Skin of body (tissue), 2 donors: Measurements from ENCODE around the gene VGLL2. TPM values are rescaled to one million over a fixed set of nuclear protein-coding genes. Genes with fewer than 3 reads are reported as not detected.

Experiments used
- DNase-seq: peaks from one replicate; lab custom pipeline; 2025; lab: John Stamatoyannopoulos, UW
- total RNA-seq: library from RNA; depleted of rRNA; stranded (reverse); fragments of >200 nt; gene quantifications from one replicate; pipeline ENCODE4 v1.2.3, GENCODE V29; 2014

VGLL2 gene
- total RNA-seq, 1 donor from 2014 or later = 2.8 TPM

DNA sequence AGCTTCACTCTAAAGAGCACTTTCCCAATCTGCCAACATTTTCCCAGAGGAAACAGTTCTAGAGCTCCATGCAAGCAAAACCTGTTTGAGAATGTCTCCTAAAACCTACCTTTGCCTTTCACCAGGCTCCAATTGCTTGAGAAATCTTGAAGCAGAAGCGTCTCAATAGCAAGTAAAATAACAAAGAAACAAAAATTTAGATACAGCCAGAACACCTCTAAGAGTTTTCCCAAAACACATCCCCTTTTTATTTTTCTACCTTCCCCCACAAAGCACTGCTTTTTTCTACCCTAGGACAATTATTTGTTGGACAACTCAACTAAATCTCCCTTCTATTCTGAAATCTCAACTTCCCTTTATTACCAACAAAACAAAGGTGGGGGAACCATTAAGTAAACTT lies 3.6 kb downstream of the VGLL2 start:
- DNase-seq = no peak

DNA sequence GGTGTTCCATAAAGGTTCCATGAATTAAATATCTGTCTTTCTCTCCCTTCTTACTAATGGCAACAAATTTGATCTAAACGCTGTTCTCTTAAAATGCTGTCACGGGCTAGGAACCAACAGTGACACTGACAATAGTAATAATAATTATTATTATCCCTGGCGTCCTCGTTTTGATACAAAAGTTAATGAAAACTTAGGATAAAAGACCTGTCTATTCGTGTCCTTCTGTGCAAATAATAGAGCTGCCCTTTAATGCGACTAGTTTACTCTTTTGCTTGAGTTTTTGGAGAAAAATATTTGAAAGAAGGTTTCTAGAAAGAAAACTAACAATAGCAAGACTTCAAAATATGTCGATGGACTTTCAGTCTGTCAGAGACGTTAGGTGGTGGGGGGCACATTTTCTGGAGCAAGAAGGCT lies 4.3 kb downstream of the VGLL2 start:
- no peak for DNase-seq

DNA sequence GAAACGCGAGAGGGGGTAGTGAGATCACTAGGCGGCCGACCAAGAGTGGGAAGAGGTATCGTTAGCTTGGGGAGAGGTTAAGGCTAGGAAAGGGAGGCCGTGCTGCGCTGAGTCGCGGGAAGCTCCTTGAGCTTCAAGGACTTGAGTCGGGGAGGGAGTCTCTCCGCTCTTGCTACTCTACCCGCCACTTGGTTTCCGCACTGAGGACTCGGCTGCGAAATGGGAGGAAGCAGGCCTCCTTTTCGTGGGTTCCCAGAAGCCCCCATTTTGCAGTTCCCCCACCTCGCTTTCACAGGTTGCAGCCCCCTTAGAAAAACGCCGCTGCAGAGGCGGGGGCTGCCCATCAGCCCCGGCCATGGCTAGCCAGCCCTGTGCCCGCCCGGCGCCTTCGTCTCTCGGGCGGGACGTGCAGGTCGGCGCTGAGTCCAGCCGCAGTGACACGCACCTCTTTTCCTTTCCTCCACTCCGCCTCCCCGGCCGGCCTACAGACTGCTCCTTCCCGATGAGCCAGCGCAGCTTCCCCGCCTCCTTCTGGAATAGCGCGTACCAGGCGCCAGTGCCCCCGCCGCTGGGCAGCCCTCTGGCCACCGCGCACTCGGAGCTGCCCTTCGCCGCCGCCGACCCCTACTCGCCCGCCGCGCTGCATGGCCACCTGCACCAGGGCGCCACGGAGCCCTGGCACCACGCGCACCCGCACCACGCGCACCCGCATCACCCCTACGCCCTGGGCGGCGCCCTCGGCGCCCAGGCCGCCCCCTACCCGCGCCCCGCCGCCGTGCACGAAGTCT lies 4.9 kb downstream of the VGLL2 start:
- DNase-seq = no peak

DNA sequence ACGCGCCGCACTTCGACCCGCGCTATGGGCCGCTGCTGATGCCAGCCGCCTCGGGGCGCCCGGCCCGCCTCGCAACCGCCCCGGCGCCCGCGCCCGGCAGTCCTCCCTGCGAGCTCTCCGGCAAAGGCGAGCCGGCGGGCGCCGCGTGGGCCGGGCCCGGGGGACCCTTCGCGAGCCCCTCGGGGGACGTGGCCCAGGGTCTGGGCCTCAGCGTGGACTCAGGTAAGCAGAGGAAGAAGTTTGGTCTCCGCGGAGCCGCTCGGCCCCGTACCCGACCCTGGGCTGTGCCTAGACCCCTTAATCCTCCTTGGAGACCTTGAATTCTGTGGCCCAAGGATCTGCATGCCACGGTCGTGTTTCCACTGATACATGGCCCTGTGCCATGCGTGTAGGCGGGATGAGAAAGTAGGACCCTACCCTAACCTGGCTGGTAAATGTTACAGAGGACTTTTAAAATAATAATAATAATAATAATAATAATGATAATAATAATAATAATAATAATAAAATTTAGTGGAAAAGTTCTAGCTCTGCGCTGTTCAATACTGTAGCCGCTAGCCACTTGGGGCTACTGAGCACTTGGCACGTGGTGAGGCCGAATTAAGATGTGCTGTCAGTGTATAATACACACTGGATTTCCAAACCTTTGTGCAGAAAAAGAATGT lies 5.6 kb downstream of the VGLL2 start:
- no peak for DNase-seq

DNA sequence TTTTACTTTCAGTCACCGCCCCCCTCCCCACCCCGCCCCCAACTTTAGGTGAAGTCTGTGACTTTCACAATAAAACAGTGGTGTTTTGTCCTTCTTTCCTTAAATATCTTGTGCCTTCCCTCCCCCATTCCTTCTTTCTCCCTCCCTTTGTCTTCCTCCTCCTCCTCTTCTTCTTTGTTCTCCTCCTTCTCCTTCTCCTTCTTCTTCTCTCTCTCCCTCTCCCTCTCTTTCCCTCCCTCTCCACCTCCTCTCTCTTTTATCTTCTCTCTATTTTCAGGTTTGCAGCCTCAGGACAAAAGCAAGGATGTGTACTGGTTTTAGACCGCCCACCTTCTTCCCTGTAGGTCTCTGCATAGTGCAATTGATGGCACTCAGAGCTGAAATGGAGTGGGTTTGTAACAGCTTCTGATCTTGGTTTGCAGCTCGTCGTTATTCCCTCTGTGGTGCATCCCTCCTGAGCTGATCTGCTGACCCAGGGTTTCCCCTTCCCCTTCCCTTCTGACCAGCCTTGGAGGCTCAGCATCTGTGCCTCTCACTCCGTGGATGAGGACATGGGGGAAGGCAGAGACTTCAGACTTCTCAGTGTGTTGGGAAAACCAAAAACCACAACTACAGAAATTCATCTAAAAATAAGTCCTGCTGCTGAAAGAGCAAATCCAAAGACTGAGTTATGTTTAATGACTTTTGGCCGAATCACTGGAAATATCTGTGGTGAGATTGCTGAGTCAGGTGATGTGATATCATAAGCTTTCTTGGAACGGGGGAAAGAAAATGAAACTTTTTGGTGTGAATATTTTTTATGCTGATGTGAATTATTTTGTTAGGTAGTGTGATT lies 6.9 kb downstream of the VGLL2 start:
- no peak for DNase-seq

DNA sequence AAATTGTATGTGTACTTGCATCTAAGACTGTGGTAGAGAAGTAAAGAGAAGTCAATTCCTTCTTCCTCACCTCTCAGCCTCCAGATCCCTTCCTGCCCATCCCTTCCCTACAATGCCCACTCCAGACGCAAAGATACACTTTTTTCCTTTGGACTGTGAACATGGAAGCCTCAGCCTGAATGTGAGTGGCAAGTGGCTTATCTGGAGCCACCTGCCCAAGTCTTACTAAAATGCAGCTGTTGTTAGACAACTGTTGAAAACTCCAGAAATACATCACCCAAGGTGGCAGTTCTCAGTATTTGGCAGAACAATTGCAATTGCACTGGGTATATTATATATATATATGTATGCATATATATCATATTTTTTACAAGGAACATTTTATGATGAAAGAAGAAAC lies 7.5 kb downstream of the VGLL2 start:
- no peak for DNase-seq

DNA sequence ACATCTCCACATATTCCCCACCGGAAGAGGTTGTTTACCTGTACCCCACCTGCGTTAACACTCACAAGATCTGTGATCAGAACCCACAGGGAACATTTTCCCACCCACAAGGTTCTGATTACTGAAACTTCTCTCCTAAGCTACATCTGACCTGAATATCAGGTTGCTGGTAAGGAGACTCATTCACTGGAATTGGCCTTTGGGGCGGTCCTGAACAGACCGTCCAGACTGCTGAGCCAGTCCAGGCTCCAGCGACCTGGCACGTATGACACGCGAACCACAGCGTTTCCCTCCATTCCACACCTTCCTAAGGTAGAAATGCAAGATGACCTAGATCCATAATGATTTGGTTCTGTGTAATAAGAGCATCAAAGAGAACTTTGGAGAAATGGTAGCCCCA lies 9.8 kb downstream of the VGLL2 start:
- DNase-seq = no peak

DNA sequence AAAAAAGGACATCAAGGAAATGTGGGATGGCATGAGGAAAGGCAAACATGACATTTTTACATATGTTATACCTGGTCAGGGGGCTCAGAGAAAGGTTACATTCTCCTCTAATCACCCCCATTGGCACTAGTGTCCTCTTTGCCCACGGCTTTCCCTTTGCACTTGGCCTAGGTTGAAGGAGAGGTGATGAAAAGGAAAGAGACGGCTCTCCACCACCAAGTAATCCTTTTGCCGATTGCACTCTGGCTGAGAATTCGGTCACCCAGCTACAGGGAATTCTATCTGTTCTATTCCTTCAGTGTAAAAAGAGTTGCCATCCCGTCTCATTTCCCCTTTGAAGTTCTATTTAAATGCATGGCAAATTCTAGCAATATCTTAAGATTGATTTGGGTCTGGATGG lies 10.4 kb downstream of the VGLL2 start:
- no peak for DNase-seq

DNA sequence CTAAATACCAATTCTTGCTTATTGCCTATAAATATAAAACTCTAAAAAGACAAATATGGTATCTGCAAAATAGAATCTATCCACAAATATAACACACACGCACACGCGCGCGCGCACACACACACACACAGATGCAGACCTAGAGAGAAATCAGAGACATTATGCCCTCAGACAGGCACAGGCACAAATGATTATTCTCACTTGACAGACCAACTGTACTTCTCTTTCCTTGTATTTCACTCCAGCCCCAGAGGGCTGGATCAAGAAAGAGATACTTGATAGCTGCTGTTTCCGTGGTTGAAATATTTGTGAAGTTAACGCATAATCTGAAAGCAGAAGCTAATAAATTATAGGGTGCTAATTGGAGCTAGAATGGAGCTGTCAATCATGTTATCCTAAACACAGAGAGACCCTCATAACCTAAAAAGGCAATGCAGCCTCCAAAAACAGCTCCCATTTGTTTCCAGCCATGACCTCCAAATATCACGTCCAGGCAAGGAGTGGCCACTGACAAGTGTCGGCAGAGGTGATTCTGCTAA lies 11.5 kb downstream of the VGLL2 start:
- DNase-seq = no peak

DNA sequence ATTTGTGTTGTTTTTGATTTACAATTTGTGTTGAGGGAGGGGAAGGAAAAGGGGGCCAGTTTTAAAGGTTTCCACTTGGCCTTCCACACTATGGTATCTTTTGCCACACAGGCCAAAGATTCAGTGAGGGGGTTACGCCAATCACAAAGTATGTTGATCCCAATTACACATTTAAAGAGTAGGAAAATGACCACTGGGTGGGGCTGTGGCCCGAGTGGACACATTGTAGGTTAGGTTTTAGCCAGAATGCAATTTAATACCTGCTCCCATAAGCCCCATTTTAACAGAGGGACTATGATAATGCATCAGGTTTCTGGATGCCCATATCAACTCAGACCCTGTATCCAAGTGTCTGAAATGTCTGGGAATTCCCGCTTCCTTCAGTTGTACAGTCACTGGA lies 15.6 kb downstream of the VGLL2 start:
- no peak for DNase-seq

DNA sequence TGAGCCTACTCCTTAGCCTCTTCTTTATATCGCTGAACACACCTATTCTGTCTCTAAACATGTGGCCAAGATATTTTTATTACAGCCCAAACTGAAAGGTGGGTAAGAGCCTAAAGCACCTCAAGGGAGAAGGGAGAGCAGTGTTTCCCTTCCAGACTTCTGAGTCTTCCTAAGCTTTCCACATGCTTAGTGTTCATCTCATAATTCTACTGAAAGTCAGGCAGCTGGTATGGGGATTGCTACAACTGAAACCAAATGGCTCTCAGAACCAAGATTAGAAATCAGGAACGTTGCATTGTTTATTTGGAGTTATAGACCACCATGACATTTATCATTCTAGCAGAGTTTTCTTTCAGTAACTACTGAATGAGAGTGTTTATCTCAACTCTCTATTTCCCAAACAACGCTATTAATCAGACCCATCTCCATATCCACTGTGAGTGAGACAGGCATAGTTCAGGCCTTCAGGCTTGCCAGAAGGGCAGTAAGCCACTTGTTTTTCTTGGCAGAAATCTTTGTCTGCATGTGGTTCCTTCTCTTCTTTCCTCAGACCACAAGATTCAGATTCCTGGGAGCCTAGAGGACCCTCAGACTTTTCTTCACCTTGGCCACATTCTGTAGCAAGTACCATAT lies 22.8 kb downstream of the VGLL2 start:
- no peak for DNase-seq

DNA sequence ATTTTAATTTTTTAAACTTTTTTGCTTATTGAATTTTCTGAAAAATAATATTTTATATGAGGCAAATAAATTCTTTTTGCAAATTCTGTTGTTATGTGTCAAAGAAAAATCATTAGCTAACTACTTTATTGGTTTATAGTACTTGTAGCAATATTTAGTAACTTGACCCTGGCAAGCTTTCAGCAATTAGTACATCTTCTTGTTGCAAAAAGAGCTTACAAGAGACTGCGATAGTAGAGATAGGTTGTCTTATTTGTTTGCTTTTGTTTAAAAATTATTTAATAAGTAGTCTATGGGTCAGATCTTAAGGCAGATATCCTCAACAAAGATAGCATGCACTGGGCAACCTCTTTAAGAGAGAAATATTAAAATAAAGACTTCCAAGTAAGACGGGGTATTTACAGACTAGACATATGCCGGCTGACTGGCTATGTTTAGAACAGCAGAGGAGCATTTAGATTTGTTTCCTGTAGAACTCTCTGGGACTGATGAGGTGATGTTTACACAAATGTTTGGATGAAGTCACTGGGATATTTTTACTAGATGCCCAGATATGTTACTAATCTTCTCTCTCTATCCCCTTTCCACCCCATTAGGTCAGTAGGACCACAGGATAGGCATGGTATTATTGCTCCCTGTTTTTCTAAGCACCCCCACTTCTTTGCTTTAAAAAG lies 25.0 kb downstream of the VGLL2 start:
- DNase-seq = no peak

DNA sequence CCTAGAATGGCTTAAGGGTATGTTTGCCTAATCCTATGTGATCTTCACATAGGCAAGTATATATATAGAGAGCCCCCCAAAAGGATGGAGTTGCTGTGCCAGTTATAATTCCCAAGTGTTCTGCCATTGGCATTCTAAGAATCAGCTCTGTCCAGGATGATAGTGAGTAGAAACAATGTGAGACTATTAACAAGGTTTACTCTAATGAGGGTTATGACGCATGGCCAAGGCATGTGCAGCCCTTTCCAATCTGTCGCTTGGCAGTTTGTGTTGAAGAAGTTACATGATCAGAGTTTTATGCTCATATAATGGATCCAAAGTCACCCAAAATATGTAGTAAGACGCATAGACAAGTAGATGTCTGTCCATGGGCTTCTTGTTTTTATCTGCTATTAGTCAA lies 33.6 kb downstream of the VGLL2 start:
- DNase-seq = no peak

DNA sequence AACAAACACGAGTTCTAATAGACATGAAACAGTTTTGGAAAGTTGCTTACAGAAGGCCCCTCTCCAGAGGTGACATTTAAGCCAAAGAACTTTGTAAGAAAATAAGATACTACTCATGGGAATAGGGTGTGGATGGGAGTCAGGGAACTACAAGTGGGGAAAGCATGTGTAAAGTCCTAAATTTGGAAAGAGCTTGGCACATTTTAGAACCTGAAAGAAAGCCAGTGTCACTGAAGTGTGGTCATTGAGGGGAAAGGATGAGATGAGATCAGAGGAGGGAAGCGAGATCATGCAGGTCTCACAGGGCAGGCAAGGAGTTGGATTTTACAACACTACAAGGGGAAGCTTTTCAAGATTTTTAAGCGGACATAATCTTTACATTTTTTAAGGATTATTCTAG lies 38.0 kb downstream of the VGLL2 start:
- DNase-seq = no peak

DNA sequence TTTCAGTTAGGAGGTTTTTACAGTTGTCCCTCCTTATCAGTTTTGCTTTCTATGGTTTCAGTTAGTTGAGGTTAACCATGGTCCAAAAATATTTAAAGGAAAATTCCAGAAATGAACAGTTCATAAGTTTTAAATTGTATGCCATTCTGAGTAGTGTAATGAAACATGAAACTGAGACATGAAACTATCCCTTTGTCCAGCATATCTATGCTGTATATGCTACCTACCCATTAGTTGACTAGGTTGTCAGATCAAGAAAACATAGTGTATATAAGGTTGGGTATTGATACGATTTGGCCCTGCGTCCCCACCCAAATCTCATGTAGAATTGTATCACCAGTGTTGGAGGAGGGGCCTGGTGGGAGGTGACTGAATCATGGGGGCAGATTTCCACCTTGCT lies 39.1 kb downstream of the VGLL2 start:
- no peak for DNase-seq

DNA sequence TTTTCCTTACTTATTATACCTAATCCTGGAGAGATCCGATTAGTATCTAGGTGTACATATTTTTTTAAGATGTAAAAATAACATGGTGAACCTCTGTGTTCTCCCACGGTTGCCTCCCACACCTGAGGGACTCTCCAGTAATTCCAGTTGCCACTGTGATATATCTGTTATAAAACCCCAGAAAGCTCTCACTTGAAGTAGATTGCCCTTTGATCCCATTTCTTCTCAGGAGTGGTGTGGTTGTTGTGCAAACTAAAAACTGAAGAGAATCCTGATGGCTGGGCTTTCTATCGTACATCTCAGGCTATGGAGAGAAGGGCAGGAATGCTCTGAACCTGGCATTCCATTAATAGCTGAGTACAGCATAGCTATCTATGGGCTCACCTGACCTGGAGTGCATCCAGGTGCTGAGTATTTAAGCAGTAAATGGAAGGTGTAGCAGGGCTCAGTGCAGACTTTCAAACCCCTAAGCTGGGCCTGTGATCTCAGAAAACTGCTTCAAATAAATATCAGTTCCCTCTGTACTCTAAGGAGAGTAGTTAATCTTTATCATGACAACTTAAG lies 41.0 kb downstream of the VGLL2 start:
- DNase-seq = no peak

DNA sequence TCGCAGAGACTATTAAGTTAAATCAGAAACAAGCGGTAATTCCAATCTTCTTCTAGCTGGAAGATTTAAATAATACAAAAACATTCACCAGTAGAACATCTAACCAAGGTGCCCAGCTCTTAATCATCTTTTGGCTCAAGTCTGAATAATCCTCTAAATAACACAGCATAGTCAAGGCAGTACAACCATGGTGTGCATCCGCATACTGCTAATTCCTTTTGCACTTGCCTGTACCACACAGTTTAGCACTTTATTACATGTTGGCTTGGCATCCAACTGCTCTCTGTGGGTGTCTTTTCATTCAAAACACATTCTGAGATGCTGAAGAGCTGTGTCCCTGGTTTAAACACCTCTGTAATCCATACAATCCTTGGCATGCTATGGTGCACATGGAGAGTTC lies 42.3 kb downstream of the VGLL2 start:
- no peak for DNase-seq

DNA sequence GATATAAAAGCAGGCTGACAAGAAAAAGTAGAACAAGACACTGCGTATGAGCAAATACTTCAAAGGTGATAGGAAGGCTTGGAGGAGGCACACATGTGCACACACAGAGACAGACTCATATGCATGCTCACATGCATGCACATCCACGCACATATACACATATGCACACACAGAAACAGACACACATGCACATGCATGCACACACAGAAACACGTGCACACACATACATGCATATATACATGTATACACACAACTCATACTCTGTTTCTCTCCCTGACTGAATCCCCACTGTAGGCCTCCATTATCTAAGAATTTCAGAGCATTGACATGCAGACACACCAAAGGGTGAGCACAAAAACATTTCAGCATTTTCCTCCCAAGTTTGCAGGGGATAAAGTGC lies 43.7 kb downstream of the VGLL2 start:
- no peak for DNase-seq

DNA sequence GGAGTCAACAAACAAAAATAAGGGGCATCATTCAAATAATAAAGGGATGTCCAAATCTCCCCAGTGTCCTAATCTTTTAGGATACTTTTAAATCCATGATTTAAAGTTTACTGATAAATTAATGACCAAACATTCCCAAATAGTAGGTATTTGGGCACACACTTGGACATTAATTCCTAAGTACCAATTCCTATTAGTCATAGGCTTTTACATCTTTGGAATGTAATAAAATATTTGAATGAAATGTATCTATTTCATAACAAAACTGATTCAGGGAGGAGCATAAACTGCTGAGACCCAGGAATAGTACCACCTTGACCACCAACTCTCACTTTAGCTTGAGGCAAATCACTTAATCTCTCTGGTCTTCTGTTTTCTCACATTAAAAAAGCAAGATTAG lies 44.3 kb downstream of the VGLL2 start:
- no peak for DNase-seq

DNA sequence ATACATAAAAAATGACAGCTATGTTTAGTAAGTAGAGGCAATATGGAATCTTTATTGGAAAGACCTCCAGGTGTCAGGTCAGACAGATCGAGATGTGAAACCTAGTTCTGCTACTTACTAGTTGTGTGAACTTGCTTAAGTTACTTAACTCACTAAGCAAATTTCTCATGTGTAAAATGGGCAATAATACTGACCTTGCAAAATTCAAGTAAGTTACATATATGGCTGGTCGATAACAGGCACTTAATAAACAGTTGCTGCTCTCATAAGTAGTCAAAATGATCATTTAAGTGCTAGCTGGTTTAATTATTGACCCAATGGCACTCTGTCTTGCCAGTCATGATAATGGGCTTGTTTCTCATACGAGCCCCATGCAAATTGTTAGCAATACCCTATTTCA lies 46.0 kb downstream of the VGLL2 start:
- DNase-seq = no peak

DNA sequence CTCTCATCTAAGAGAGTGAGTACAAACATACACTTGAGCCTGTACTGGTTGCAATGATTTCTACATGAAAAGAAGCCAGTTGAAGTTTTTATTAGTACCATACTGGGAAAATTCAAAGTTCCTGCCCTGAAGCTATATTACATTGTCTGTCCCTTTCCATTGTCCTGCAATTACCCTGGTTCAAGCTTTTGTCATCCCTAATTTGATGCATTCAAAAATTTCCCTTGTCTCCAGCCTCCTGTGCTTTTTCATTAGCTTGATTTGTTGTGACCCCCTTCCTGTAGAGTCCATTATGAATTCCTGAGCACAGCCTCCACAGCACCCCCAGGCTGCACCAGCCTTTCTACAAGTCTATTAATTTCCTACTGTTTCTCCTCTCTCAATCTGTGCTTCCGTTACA lies 46.4 kb downstream of the VGLL2 start:
- DNase-seq = no peak
